Glomerular visceral epithelial cell (primary cell): ENCODE data around the gene ABCB10.
"Not testable (repeated sequence)": the region's sequence is repeated elsewhere in the genome, so short reads cannot be mapped to it uniquely, and the experiment has no call there.

Experiments used
- DNase-seq: peaks from one replicate; pipeline ENCODE4 v3.0.0-alpha.2; 2016; ENCODE audit errors: extremely low spot score

The ABCB10 gene

DNA sequence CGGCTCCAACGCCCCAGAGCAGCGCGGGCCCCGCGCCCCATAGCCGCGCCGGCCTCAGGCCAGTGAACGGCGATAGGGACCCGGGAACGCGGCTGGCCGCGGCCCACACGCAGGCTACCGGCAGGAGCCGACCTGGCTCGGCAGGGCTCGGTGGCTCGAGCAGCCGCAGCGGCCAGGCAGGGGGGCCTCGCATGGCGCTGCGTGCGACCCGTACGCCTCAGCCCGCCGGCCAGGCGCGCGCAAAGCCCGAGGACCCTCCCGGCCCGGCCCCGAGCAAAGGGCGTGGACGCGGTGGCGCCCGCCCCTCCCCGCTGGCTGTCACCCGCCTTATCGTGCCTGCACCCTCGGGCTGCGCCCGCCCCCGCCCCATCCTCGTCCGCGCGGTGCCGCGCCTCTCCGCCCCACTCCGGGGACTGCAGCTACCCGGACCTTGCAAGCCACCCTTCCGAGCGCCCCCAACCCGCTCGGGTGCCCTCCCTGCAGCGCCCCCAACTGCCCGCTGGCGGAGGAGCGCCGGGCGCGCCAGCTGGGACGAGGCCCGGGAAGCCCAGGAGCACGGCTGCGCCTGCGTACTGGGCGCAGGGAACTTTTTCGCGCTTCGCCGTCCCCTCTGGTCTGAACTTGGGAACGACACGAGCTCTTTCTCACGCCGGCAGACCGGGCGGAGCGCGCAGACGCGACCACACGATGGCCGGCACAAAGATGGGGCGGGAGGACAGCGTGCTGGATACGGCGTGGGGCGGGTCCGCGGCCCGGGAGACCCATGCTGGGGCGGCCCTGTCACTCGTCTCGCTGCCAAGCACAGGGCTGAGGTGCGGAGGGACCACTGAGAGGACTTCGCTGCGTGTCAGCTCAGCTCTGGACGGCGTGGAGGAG, at the start of gene ABCB10:
Gene ABCB10 (minus strand): TSS at position 248 of the 876 bp plus-strand sequence. CDS start 55 bp downstream, at position 193.
- DNase-seq: peak; percentile 98

DNA sequence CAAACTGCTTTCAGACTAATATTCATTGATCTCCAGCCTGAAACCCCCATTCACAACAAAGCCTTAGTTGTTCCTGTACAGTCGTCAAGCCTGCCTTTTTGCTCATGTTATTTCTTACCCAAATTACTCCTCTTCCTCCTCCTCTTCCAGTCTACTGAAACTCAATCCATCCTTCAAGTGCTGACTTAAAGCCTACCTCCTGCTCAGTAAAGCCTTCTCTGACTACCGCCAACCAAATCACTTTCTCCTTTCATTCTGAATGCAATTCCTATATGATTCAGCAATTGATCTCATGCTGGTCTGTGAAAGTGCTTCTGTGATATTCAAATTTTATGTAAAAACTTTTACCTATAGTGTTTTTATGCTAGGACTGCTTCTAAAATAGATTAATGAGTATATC, 48.9 kb upstream of the ABCB10 start:
- DNase-seq: no peak

DNA sequence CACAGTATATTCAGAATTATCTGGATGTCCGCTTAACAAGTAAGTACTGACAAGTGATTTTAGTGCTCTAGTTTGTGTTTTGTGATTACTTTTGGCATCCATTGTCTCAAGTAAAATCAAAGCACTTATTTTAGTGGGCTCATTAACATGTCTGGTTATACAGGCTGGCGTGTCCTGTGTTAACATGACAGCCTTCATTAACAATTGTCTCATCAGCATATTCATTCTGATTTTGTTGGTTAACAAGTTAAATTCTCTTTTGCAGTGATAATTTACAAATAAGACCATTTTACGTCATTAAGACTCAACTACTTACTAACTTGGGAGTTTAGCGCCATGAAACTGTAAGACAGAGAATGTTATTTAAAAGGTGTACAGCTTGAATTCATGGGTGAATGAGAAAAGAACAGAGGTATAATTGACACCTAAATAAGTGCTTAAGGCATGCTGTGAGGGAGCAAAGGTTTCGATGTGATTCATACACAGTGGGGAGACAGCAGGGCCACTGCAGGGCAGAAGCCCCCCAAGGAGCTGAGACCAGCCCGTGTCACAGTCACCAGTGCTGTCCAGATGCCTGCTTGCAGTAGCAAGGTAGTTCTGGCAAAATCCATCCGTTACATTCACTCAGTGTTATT, 45.0 kb upstream of the ABCB10 start:
- no peak for DNase-seq

DNA sequence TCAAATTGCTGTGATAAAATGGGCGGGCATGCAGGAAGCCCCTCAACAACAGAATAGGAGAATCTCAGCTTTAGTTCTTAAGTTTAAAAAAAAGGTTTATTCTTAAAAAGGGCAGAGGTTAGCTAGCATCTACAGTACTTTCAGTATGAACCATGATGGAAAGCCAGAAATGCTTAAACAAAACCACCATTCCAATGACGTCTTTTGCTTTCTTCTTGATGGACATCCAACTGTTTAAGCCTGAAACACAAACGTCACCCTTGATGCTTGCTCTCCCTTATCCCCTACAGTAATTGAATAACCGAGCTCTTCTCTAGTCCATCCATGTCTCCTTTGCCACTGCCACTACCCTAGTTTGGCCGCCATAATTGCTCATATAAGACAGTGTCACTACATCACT, 41.7 kb upstream of the ABCB10 start:
- DNase-seq: no peak

DNA sequence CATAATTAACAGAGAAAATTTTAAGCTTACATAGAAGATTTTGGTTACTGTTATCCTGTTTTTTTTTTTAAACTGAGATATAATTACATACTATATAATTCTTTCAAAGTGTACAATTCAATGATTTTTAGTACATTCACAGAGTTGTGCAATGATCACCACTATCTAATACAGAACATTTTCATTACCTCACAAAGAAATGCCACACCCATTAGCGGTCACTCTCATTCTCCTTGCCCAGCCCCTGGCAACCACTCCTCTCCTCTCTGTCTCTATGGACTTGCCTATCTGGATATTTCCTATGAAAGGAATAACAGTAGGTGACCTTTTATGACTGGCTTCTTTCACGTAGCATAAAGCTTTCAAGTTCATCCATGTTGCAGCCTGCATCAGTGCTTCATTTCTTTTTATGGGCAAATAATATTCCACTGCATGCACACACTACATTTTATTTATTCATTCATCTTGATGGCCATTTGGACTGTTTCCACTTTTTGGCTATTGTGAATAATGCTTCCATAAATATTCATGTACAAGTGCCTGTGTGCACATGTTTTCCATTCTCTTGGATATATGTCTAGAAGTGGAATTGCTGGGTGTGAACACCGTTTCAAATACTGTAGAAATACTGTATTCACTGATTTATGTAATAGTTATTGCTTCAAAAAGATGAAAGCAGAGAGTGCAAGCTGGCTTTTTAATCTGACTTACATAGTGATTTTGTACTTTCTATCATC, 40.9 kb upstream of the ABCB10 start:
- no peak for DNase-seq

DNA sequence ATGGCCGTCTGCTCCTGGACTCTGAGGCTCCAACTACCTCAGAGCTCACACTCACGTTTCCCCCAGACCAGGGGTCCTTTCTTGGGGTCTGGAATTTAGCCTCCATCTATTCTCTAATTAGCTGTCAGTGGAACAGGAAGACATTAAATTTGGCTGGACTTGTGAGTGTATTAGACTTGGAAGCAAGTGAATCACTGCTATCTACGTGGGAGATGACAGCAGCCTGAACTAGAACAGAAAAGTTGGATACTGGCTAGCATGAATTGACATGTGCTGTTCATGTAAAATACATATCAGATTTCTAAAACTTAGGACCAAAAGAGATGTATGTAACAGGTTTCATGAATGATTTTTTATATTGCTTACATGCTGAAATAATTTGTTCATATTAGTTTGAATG, 39.4 kb upstream of the ABCB10 start:
- DNase-seq: no peak

DNA sequence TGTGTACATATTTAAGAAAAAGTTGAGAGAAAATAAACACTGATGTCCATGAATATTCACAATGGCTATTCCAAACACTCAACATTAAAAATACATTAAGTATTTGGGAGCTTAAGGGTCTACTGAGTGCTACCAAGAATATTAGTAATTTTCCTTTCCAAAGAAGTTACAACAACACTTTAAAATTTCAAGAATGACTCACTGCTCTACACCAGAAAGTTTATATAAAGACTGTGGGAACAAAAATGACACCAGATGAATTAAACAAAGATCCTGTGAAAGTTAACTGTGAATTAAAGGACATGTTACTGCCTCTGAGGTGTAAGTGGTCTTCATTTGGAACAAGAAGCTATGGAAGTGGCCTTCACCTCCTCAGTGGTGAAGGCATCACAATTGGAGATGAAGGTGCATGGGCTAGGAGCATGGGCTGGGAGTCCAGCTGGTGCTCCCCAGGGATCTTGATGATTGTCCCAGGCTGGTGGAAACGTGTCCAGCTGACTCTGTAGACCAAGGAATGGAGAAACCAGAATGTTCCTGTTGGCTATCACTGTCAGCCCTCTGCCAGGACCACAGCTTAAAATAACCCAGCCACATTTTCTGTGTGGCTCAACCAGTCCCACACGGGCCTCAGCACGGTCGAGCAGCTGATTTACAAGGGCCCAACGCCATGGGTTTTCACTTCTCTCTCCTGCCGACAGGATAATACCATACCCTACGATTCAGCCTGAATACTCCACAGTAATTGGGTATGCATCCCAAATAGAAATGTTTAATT, 38.6 kb upstream of the ABCB10 start:
- DNase-seq: no peak

DNA sequence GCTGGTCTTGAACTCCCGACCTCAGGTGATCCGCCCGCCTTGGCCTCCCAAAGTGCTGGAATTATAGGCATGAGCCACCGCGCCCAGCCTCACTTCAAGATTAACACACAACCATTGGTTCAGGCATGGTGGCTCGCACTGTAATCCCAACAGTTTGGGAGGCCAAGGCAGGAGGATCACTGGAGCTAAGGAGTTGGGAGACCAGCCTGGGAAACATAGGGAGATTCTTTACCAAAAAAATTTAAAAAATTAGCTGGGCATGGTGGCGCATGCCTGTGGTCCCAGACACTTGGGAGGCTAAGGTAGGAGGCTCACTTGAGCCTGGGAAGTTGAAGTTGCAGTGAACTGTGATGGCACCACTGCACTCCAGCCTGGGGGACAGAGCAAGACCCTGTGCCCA, 37.4 kb upstream of the ABCB10 start:
- DNase-seq: not testable (repeated sequence)

DNA sequence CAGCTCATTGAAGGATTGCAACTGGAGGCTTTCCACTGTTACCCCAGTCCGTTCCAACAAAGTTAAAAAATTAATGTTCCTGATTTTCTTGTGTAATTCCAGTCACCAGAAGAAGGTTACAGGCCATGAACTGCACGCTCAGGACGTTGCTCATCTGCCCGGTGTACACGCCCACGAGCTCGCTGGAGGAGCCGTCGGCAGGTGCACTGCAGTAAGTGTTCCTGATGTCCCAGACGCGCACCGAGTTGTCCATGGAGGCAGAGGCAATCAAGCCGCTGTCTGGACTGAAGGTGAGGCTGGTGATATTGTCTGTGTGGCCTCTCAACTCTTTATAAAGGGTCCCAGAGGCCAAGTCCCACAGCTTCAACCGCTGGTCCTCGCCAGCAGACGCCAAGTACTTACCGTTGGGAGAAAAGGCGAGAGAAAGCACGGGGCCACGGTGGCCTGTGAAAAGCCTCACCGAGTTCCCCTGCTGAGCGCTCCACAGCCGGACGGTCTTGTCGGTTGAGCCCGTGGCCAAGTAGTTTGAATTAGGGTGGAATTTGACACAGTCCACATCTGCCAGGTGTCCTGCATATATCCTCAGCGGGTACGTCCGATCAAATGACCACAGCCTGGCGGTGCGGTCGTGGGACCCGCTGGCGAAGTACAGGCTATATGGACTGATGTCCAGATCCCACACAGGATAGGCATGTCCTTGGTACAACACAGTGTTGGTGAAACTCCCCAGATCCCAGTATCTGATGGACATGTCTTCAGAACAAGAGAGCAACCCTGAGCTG, 35.9 kb upstream of the ABCB10 start:
- no peak for DNase-seq

DNA sequence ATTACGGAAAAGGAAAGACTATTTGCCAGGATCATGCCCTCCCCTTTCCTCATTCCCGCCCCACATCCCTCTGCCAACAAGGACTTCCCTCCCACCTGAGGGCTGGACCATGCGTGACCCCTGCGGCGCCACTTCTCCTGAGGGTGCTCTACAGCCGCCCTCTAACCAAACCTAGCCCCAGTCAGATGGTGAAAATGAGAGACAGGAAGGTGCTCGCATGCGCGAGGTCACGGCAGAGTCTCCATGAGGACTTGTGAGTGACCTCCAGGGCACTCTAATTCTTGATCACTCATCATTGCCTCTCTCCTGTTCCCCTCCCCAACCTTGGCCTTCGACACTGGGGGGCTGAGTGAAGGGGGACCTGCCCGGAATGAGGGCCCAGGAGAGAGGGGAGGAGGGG, 35.3 kb upstream of the ABCB10 start:
- no peak for DNase-seq

DNA sequence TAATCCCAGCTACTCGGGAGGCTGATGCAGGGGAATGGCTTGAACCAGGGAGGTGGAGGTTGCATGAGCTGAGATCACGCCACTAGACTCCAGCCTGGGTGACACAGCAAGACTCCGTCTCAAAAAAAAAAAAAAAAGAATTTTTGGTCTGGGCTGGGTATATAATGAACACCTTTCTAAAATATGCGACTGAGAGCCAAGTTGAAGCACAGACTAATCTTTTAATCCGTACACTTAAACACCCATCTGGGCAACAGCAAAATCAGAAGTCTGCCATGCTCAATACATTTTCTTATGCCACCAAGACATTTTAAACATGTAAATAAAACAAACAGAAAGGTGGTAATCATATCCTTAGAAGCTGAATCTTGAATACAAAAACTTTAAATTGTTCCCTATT, 31.6 kb upstream of the ABCB10 start:
- DNase-seq: no peak

DNA sequence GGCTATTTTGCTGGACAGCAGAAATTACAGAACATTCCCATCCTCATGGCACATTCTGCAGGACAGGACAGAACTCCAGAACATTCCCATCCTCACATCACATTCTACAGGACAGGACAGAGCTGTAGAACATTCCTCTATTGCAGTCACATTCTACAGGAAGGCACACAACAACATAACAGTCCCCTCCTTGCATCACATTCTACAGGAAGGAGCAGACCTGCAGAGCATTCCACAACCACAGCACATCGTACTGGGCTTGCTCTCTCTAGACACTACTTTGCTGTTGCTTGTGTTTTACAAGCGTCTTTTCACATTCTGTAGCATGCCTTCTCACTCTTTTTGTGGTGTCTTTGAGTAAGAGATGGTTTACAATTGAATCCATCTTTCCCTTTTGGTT, 26.8 kb upstream of the ABCB10 start:
- DNase-seq: no peak

DNA sequence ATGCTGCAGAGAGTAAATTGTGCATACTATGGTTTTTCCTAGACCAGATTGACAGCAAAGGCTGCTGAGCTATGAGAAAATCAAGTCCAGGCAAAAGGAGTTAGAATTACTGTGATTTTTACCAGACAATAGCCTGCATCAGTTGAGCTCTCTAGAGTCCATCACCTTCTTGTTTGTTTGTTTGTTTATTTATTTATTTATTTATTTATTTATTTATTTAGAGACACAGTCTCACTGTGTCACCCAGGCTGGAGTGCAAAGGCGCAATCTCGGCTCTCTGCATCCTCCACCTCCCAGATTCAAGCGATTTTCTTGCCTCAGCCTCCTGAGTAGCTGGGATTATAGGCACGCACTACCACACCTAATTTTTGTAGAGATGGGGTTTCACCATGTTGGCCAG, 24.2 kb upstream of the ABCB10 start:
- no peak for DNase-seq

DNA sequence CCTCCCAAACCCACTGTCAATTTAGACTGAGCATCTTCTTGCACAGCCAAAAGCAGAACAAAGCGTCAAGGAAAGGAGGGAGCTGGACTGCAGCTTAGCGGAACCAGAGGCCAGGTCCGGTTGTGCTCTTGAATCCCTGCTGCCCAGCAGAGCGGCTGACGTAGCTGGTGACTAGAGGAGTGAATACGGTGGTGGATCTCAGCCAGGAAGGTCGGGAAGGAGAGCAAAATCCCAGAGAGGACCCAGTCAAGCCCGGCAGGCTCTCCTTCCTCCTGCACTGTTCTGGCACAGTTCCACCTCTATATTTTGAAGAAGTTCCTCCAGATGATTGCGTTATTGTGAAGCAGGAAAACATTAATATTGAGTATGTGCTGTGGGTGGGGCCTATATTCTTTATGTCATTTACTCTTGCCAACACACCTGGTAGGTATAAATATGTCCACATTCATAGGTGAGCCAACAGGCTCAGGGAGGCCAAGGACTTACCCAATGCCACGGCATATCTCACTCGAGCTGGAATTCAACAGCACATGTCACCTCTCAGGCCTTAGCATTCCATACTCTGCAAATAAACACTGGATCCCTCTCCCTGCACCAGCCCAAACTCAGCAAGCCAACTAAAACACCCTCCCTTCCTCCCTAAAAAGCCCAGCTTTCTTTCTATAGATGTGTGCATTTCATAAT, 23.6 kb upstream of the ABCB10 start:
- no peak for DNase-seq

DNA sequence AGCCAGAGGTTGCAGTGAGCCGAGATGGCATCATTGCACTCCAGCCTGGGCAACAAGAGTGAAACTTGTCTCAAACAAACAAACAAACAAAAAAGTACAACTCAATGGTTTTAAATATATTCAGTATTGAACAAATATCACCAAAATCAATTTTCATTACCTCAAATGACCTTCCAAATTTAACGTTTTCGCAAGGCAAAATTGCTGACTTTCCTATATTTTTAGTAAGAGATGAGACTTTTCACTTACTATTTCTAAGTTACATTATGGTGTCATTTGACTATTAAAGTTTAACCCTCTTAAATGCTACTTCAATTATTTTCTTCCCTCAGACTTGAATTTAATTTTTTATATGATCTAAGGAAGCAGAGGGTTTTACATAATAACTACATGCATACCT, 23.0 kb upstream of the ABCB10 start:
- DNase-seq: no peak

DNA sequence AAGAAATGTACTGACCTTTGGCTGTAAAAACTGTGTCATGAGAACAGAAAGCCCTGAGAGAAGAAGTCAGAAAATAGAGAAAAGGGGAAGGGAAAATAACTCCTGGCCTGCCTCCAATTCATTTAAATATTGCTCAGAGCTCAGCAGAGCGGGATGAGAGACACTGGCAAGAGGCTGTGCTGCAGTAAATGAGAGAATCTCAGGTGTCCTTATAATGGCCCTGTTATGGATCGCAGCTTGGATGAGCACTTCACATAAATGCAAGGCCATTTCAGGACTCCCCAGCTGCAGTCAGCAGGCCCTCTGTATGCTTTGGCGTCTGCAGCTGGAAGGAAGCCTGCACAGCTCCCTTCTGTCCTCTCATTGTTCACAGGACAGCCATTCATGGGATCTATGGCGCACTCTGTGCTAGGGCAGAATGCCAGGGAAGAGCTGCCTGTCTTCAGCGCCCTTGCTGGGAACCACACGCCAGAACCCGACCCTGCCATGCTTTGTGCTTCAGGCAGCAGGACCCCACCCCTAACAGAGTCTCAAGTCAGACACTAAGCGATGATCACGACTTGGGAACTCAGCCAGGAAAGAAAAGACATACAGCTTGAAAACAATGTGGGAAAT, 20.7 kb upstream of the ABCB10 start:
- DNase-seq: peak; percentile 25

DNA sequence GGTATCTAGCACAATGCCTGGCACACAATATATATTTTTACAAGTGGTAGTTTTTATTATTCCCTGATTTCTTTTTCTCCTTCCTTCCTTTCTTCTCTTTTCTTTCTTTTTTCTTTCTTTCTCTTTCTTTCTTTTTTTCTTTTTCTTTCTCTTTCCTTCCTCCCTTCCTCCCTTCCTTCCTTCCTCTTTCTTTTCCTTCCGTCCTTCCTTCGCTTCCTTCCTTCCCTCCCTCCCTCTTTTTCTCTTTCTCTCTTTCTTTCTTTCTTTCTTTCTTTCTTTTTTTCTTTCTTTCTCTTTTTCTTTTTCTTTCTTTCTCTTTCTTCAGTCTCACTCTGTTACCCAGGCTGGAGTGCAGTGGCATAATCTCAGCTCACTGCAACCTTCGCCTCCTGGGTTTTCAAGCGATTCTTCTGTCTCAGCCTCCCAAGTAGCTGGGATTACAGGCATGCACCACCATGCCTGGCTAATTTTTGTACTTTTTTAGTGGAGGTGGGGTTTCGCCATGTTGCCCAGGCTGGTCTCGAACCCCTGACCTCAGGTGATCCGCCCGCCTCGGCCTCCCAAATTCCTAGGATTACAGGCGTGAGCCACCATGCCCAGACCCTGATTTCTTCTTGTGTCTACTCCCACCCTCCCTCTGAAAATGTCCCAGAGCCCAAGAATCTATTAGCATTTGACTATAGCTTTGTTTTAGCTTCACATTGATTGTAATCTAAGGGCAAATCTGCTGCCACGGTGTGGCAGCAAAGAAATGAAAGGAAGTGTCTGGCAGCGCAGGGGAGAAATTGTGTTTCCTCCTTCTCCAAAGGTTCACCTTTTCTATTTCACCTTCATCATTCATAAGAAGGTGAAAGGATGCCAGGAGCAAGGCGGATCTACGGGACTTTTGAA, 19.9 kb upstream of the ABCB10 start:
- DNase-seq: no peak

DNA sequence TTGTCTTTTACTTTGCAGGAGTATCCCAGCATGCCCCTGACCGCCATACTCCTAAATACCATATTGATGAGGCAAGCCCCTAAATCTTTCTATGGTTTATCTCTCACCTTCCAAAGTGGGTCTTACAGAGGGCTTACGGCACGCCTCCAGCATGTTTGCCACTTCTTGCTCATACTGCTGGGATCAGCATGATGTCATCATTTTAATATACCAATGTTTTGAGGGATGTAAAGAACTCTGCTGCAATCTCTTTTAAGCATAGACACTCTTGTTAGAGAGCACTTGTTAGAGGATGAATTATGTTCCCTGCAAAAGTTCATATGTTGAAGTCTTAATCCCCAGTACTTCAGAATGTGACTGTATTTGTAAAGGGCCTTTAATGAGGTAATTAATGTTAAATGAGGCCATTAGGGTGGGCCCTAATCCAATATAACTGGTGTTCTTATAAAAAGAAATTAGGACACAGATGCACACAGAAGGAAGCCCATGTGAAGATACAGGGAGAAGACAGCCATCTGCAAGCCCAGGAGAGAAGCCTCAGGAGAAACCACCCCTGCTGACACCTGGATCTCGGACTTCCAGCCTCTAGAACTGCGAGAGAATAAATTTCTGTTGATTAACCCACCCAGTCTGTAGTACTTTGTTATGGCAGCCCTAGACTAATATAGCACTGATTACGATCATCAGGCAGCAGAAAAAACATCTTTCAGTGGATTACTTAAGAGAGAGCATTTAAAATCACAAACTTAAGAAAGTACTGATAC, 16.4 kb upstream of the ABCB10 start:
- no peak for DNase-seq
